ENCODE results near the gene PIP4K2A.
"Not testable (repeated sequence)": the region's sequence is repeated elsewhere in the genome, so short reads cannot be mapped to it uniquely, and the experiment has no call there.

The PIP4K2A gene

GRCh38 chr10:22704942-22705341, 9.4 kb downstream of the PIP4K2A start:
- Histone ChIP-seq H3K9ac (ENCODE audit: low read length) (no peak overlapping the region), H3K27me3 (replicated peaks; ENCODE audit: control insufficient read depth, insufficient read depth, low read length) (no peaks in the 10 kb centered on the region), H3K4me1 (ENCODE audit: control insufficient read depth, insufficient read depth, low read length) (peaks cover 7% of the 10 kb centered on the region), H3K9me3 (ENCODE audit: control insufficient read depth, low read length) (no peaks in the 10 kb centered on the region), H3K36me3 (ENCODE audit: control insufficient read depth, insufficient read depth, low read length, severe bottlenecking) (no peaks in the 10 kb centered on the region), H3K4me3 (ENCODE audit: low read length) (no peak overlapping the region)
- no peak for DNase-seq (ENCODE audit: low read depth)

- Histone ChIP-seq H3K4me3 (ENCODE audit: low read length) (no peak overlapping the region), H3K27me3 (replicated peaks; ENCODE audit: control insufficient read depth, insufficient read depth, low read length) (no peaks in the 10 kb centered on the region), H3K9ac (ENCODE audit: low read length) (no peak overlapping the region), H3K36me3 (ENCODE audit: control insufficient read depth, insufficient read depth, low read length, severe bottlenecking) (no peaks in the 10 kb centered on the region), H3K4me1 (ENCODE audit: control insufficient read depth, insufficient read depth, low read length) (peaks cover 5% of the 10 kb centered on the region), H3K9me3 (ENCODE audit: control insufficient read depth, low read length) (no peaks in the 10 kb centered on the region)
- no peak for DNase-seq (ENCODE audit: low read depth)
Observed at GRCh38 chr10:22704471-22704911, 9.9 kb downstream of the PIP4K2A start.

GRCh38 chr10:22702348-22702747, 12.0 kb downstream of the PIP4K2A start:
- no peaks in the 10 kb centered on the region for H3K27me3 ChIP-seq (replicated peaks; ENCODE audit: control insufficient read depth, insufficient read depth, low read length)
- DNase-seq (ENCODE audit: low read depth), result no peak
- no peak overlapping the region for H3K9ac ChIP-seq (ENCODE audit: low read length)
- H3K9me3 ChIP-seq (ENCODE audit: control insufficient read depth, low read length), result no peaks in the 10 kb centered on the region
- no peaks in the 10 kb centered on the region for H3K36me3 ChIP-seq (ENCODE audit: control insufficient read depth, insufficient read depth, low read length, severe bottlenecking)
- H3K4me3 ChIP-seq (ENCODE audit: low read length), result no peak overlapping the region
- peaks cover 24% of the 10 kb centered on the region for H3K4me1 ChIP-seq (ENCODE audit: control insufficient read depth, insufficient read depth, low read length)

GRCh38 chr10:22701132-22701826, 13.1 kb downstream of the PIP4K2A start:
- Histone ChIP-seq H3K4me1 (ENCODE audit: control insufficient read depth, insufficient read depth, low read length) (peaks cover 24% of the 10 kb centered on the region), H3K9me3 (ENCODE audit: control insufficient read depth, low read length) (no peaks in the 10 kb centered on the region), H3K36me3 (ENCODE audit: control insufficient read depth, insufficient read depth, low read length, severe bottlenecking) (no peaks in the 10 kb centered on the region), H3K27me3 (replicated peaks; ENCODE audit: control insufficient read depth, insufficient read depth, low read length) (no peaks in the 10 kb centered on the region), H3K9ac (ENCODE audit: low read length) (no peak overlapping the region), H3K4me3 (ENCODE audit: low read length) (no peak overlapping the region)
- DNase-seq (ENCODE audit: low read depth), result no peak

- Histone ChIP-seq H3K36me3 (ENCODE audit: control insufficient read depth, insufficient read depth, low read length, severe bottlenecking) (no peaks in the 10 kb centered on the region), H3K4me3 (ENCODE audit: low read length) (no peak overlapping the region), H3K27me3 (replicated peaks; ENCODE audit: control insufficient read depth, insufficient read depth, low read length) (no peaks in the 10 kb centered on the region), H3K4me1 (ENCODE audit: control insufficient read depth, insufficient read depth, low read length) (peaks cover 24% of the 10 kb centered on the region), H3K9me3 (ENCODE audit: control insufficient read depth, low read length) (no peaks in the 10 kb centered on the region), H3K9ac (ENCODE audit: low read length) (no peak overlapping the region)
- DNase-seq (ENCODE audit: low read depth), result no peak
Observed at GRCh38 chr10:22700489-22700888, 13.9 kb downstream of the PIP4K2A start.

GRCh38 chr10:22699976-22700375, 14.4 kb downstream of the PIP4K2A start:
- no peak overlapping the region for H3K4me3 ChIP-seq (ENCODE audit: low read length)
- H3K27me3 ChIP-seq (replicated peaks; ENCODE audit: control insufficient read depth, insufficient read depth, low read length), result no peaks in the 10 kb centered on the region
- H3K9ac ChIP-seq (ENCODE audit: low read length), result no peak overlapping the region
- no peak for DNase-seq (ENCODE audit: low read depth)
- H3K36me3 ChIP-seq (ENCODE audit: control insufficient read depth, insufficient read depth, low read length, severe bottlenecking), result no peaks in the 10 kb centered on the region
- peaks cover 24% of the 10 kb centered on the region for H3K4me1 ChIP-seq (ENCODE audit: control insufficient read depth, insufficient read depth, low read length)
- H3K9me3 ChIP-seq (ENCODE audit: control insufficient read depth, low read length), result no peaks in the 10 kb centered on the region

- Histone ChIP-seq H3K36me3 (ENCODE audit: control insufficient read depth, insufficient read depth, low read length, severe bottlenecking) (no peaks in the 10 kb centered on the region), H3K4me1 (ENCODE audit: control insufficient read depth, insufficient read depth, low read length) (peaks cover 26% of the 10 kb centered on the region), H3K9me3 (ENCODE audit: control insufficient read depth, low read length) (no peaks in the 10 kb centered on the region), H3K4me3 (ENCODE audit: low read length) (no peak overlapping the region), H3K9ac (ENCODE audit: low read length) (no peak overlapping the region), H3K27me3 (replicated peaks; ENCODE audit: control insufficient read depth, insufficient read depth, low read length) (no peaks in the 10 kb centered on the region)
- DNase-seq (ENCODE audit: low read depth), result no peak
Observed at GRCh38 chr10:22698941-22699440, 15.4 kb downstream of the PIP4K2A start.

- Histone ChIP-seq H3K4me1 (ENCODE audit: control insufficient read depth, insufficient read depth, low read length) (peaks cover 38% of the 10 kb centered on the region), H3K36me3 (ENCODE audit: control insufficient read depth, insufficient read depth, low read length, severe bottlenecking) (no peaks in the 10 kb centered on the region), H3K4me3 (ENCODE audit: low read length) (no peak overlapping the region), H3K9me3 (ENCODE audit: control insufficient read depth, low read length) (no peaks in the 10 kb centered on the region), H3K27me3 (replicated peaks; ENCODE audit: control insufficient read depth, insufficient read depth, low read length) (no peaks in the 10 kb centered on the region), H3K9ac (ENCODE audit: low read length) (no peak overlapping the region)
- DNase-seq (ENCODE audit: low read depth), result no peak
Observed at GRCh38 chr10:22697800-22698199, 16.6 kb downstream of the PIP4K2A start.

- no peaks in the 10 kb centered on the region for H3K36me3 ChIP-seq (ENCODE audit: control insufficient read depth, insufficient read depth, low read length, severe bottlenecking)
- H3K4me3 ChIP-seq (ENCODE audit: low read length), result no peak overlapping the region
- H3K9ac ChIP-seq (ENCODE audit: low read length), result no peak overlapping the region
- no peaks in the 10 kb centered on the region for H3K27me3 ChIP-seq (replicated peaks; ENCODE audit: control insufficient read depth, insufficient read depth, low read length)
- peaks cover 35% of the 10 kb centered on the region for H3K4me1 ChIP-seq (ENCODE audit: control insufficient read depth, insufficient read depth, low read length)
- no peak for DNase-seq (ENCODE audit: low read depth)
- no peaks in the 10 kb centered on the region for H3K9me3 ChIP-seq (ENCODE audit: control insufficient read depth, low read length)
Observed at GRCh38 chr10:22697101-22697500, 17.3 kb downstream of the PIP4K2A start.

GRCh38 chr10:22693860-22694259, 20.5 kb downstream of the PIP4K2A start:
- Histone ChIP-seq H3K27me3 (replicated peaks; ENCODE audit: control insufficient read depth, insufficient read depth, low read length) (no peaks in the 10 kb centered on the region), H3K4me3 (ENCODE audit: low read length) (no peak overlapping the region), H3K9me3 (ENCODE audit: control insufficient read depth, low read length) (no peaks in the 10 kb centered on the region), H3K36me3 (ENCODE audit: control insufficient read depth, insufficient read depth, low read length, severe bottlenecking) (no peaks in the 10 kb centered on the region), H3K4me1 (ENCODE audit: control insufficient read depth, insufficient read depth, low read length) (peaks cover 44% of the 10 kb centered on the region), H3K9ac (ENCODE audit: low read length) (no peak overlapping the region)
- no peak for DNase-seq (ENCODE audit: low read depth)

GRCh38 chr10:22693371-22693784, 21.0 kb downstream of the PIP4K2A start:
- H3K9ac ChIP-seq (ENCODE audit: low read length), result no peak overlapping the region
- peaks cover 40% of the 10 kb centered on the region for H3K4me1 ChIP-seq (ENCODE audit: control insufficient read depth, insufficient read depth, low read length)
- H3K4me3 ChIP-seq (ENCODE audit: low read length), result peak overlapping the region; percentile 46
- H3K9me3 ChIP-seq (ENCODE audit: control insufficient read depth, low read length), result no peaks in the 10 kb centered on the region
- peak; percentile 32 for DNase-seq (ENCODE audit: low read depth)
- no peaks in the 10 kb centered on the region for H3K36me3 ChIP-seq (ENCODE audit: control insufficient read depth, insufficient read depth, low read length, severe bottlenecking)
- H3K27me3 ChIP-seq (replicated peaks; ENCODE audit: control insufficient read depth, insufficient read depth, low read length), result no peaks in the 10 kb centered on the region

- peaks cover 31% of the 10 kb centered on the region for H3K4me1 ChIP-seq (ENCODE audit: control insufficient read depth, insufficient read depth, low read length)
- H3K36me3 ChIP-seq (ENCODE audit: control insufficient read depth, insufficient read depth, low read length, severe bottlenecking); H3K4me3 ChIP-seq (ENCODE audit: low read length); H3K9ac ChIP-seq (ENCODE audit: low read length); H3K27me3 ChIP-seq (replicated peaks; ENCODE audit: control insufficient read depth, insufficient read depth, low read length); H3K9me3 ChIP-seq (ENCODE audit: control insufficient read depth, low read length); DNase-seq (ENCODE audit: low read depth): not testable (repeated sequence)
Observed at GRCh38 chr10:22692119-22692518, 22.3 kb downstream of the PIP4K2A start.
